ENCODE results near the gene CHADL.
"Not testable (repeated sequence)": the region's sequence is repeated elsewhere in the genome, so short reads cannot be mapped to it uniquely, and the experiment has no call there.

The CHADL gene

DNA sequence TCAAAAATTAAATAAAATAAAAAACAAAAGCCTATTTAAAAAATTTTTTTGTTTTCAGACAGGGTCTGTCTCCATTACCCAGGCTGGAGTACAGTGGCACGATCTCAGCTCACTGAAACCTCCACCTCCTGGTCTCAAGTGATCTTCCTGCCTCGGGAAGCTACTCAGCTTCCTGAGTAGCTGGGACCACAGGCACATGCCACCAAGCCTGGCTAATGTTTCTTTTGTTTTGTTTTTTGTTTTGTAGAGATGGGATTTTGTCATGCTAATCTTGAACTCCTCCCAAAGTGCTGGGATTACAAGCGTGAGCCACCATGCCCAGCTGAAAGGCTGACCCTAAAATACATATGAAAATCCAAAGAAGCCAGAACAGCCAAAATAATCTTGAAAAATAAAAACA lies 56.1 kb downstream of the CHADL start:
- no peak for DNase-seq (ENCODE audit: low read depth, low spot score)

DNA sequence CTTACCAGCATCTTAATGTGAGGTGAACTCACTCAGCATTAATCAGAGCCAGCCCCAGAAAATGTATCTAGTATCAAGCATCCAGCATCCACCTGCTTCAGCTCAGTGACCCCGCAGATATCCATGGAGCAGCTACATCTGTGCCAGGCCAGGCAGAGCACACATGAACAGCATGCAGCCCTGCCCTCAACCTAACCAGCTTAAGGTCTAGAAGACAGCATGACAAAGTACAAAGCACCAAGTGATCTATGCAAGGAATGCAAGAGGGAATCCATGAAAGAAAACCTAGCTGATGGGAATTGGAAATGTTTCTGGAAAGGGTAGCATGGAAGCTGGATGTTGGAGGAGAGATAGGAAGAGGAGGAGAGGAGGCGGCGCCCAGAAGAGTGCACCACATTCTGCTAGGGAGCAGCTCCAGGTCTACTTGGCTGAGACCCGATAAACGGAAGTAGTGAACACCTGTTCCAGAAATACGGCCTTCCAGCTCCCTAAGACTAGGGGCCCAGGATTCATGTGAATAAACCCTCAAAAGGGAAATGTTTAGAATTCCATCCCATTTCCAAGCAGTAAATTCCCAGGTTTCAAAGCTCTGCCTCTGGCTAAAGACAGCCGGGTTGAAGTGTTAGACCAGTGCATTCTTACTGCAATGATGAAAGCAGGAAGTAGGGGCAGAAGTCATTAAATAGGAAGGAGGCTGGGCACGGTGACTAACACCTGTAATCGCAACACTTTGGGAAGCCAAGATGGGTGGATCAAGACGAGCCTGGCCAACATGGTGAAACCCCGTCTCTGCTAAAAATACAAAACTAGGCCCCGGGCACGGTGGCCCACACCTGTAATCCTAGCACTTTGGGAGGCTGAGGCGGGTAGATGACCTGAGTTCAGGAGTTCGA lies 59.1 kb downstream of the CHADL start:
- no peak for DNase-seq (ENCODE audit: low read depth, low spot score)

DNA sequence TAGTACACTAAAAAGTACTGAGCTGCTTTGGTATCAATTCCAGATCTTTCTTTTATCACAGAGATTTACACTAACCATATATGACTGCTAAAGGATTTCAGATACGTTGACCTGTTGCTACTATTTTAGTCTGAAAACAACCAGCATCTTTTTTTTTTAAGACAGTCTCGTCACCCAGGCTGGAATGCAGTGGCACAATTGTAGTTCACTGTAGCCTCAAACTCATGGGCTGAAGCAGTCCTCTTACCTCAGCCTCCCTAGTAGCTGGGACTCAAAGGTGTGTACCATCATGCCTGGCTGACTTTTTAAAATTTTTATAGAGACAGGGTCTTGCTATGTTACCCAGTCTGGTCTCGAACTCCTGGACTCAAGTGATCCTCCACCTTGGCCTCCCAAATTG lies 59.8 kb downstream of the CHADL start:
- no peak for DNase-seq (ENCODE audit: low read depth, low spot score)

DNA sequence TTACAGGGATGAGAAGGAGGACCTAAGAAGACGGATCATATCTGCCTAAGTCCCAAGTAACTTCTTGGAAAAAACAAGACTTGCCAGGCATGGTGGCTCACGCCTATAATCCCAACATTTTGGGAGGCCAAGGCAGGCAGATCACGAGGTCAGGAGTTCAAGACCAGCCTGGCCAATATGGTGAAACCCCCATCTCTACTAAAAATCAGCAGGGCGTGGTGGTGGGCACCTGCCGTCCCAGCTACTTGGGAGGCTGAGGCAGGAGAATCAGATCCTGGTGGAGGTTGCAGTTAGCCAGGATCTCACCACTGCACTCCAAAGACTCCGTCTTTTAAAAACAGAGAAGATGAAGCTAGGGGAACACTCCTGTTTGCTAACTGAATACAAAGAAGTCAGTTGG lies 60.4 kb downstream of the CHADL start:
- DNase-seq (ENCODE audit: low read depth, low spot score) = not testable (repeated sequence)
